ENCODE results near the gene SFI1. TPM values are rescaled to one million over a fixed set of nuclear protein-coding genes. Genes with fewer than 3 reads are reported as not detected.
"Not testable (repeated sequence)": the region's sequence is repeated elsewhere in the genome, so short reads cannot be mapped to it uniquely, and the experiment has no call there.

The SFI1 gene
- total and polyA plus RNA-seq, 5 donors from 2014 or later, result 18.6 to 300 (median 33.3) TPM

DNA sequence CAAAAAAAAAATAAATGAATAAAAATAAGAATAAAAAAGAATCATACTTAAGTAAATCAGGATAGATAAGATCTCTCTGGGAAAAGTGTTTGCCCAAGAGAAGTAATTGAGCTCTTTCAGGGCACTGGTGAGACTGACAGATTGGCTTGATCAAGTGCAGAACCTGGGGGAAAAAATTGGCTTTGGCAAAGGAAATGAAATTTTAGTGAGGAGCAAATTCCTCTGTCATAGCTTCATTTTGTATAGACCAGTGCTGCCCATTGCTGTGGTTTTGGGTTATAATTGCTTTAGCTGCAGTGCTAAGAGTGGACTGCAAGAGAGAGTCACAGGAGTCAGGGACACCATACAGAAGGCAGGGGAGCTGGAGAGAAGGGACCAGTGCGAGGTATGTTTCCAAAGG, 35.7 kb downstream of the SFI1 start:
- ATAC-seq (ENCODE audit: low read depth in 2 of 2), result no peak
- Histone ChIP-seq H3K27ac (ENCODE audit: insufficient read depth, low read length, poor library complexity, severe bottlenecking) (no peak overlapping the region), H3K27me3 (ENCODE audit: control insufficient read depth, insufficient read depth, low read length) (no peaks in the 10 kb centered on the region), H3K4me1 (ENCODE audit: control insufficient read depth, insufficient read depth, low read length, poor library complexity, severe bottlenecking) (peaks cover 11% of the 10 kb centered on the region), H3K9me3 (ENCODE audit: control insufficient read depth in 2 of 2, low read length in 2 of 2) (no peaks in the 10 kb centered on the region), H3K4me3 (ENCODE audit: low read depth, low read length) (no peak overlapping the region), H3K36me3 (ENCODE audit: control insufficient read depth, insufficient read depth, low read length) (peaks cover 45% of the 10 kb centered on the region)
- peaks cover 24% of the 10 kb centered on the region for H3K36me3 Mint-ChIP-seq
- H3K27ac Mint-ChIP-seq, result peak overlapping the region; percentile 60 to 80 (median 79)
- peaks cover 26 to 56% (median 42%) of the 10 kb centered on the region in 4 donors for H3K4me1 Mint-ChIP-seq
- H3K27me3 Mint-ChIP-seq, result no peaks in the 10 kb centered on the region
- DNase-seq, result no peak
- H3K4me3 Mint-ChIP-seq, result no peak overlapping the region
- no peaks in the 10 kb centered on the region for H3K9me3 Mint-ChIP-seq

DNA sequence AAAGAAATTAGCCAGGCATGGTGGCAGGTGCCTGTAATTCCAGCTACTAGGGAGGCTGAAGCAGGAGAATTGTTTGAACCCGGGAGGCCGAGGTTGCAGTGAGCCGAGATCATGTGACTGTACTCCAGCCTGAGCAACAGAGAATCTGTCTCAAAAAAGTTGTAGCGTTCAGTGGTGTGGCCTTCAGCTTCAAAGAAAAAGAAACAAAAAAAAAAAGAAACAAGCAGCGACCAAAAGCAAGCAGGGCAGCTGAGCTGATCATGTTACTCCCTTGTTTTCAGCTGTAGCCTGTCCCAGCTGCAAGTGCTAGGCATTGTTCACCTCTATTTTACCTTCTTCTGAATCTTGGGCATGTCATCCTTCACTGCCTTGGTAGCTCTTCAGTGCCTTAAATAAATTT, 37.0 kb downstream of the SFI1 start:
- H3K36me3 Mint-ChIP-seq, result peaks cover 28% of the 10 kb centered on the region
- H3K4me1 Mint-ChIP-seq, result peaks cover 28 to 65% (median 48%) of the 10 kb centered on the region in 4 donors
- H3K4me3 ChIP-seq (ENCODE audit: low read depth, low read length), result peak overlapping the region; percentile 6
- DNase-seq, result peak in 1 of 3 donors; percentile 62
- H3K9me3 Mint-ChIP-seq, result no peaks in the 10 kb centered on the region
- peak; percentile 37 to 40 for ATAC-seq (ENCODE audit: low read depth in 2 of 2)
- H3K27me3 Mint-ChIP-seq, result no peaks in the 10 kb centered on the region
- no peak overlapping the region for H3K27ac ChIP-seq (ENCODE audit: insufficient read depth, low read length, poor library complexity, severe bottlenecking)
- peaks cover 39% of the 10 kb centered on the region for H3K36me3 ChIP-seq (ENCODE audit: control insufficient read depth, insufficient read depth, low read length)
- no peaks in the 10 kb centered on the region for H3K27me3 ChIP-seq (ENCODE audit: control insufficient read depth, insufficient read depth, low read length)
- H3K4me1 ChIP-seq (ENCODE audit: control insufficient read depth, insufficient read depth, low read length, poor library complexity, severe bottlenecking), result peaks cover 15% of the 10 kb centered on the region
- no peaks in the 10 kb centered on the region for H3K9me3 ChIP-seq (ENCODE audit: control insufficient read depth in 2 of 2, low read length in 2 of 2)
- peak overlapping the region in 1 of 4 donors; percentile 14 for H3K4me3 Mint-ChIP-seq
- peak overlapping the region; percentile 79 to 87 (median 80) for H3K27ac Mint-ChIP-seq

GRCh38 chr22:31537019-31537535, 40.7 kb downstream of the SFI1 start:
- ATAC-seq (ENCODE audit: low read depth in 2 of 2) (peak; percentile 67 to 78), DNase-seq (peak in 2 of 3 donors; percentile 17 to 77)
- Histone ChIP-seq H3K4me1 (ENCODE audit: control insufficient read depth, insufficient read depth, low read length, poor library complexity, severe bottlenecking) (peaks cover 15% of the 10 kb centered on the region), H3K36me3 (ENCODE audit: control insufficient read depth, insufficient read depth, low read length) (peaks cover 28% of the 10 kb centered on the region), H3K9me3 (ENCODE audit: control insufficient read depth in 2 of 2, low read length in 2 of 2) (no peaks in the 10 kb centered on the region), H3K27ac (ENCODE audit: insufficient read depth, low read length, poor library complexity, severe bottlenecking) (peak overlapping the region; percentile 43), H3K27me3 (ENCODE audit: control insufficient read depth, insufficient read depth, low read length) (no peaks in the 10 kb centered on the region), H3K4me3 (ENCODE audit: low read depth, low read length) (peak overlapping the region; percentile 8)
- Mint-ChIP-seq H3K27ac (peak overlapping the region; percentile 88 to 95 (median 90)), H3K9me3 (no peaks in the 10 kb centered on the region), H3K4me3 (peak overlapping the region in 1 of 4 donors; percentile 46), H3K36me3 (peaks cover 31% of the 10 kb centered on the region), H3K27me3 (no peaks in the 10 kb centered on the region), H3K4me1 (peaks cover 29 to 54% (median 45%) of the 10 kb centered on the region in 4 donors)

DNA sequence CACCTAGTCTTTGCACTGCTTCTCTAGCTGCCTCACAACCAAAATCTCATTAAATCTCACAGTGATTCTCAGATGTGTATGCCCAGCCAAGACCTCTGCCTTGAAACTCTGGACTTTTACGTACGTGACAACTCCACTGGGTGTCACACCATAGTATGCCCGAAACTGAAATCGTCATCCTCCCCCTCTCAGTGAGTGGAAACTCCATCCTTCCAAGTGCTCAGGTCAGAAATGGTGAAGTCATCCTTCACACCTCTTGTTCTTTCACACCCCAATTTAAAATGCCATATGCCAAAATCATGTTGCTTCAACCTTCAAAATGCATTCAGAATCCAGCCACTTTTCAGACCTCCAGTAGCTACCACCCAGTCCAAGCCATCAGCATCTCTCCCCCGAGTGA, 42.5 kb downstream of the SFI1 start:
- ATAC-seq (ENCODE audit: low read depth in 2 of 2) (no peak), DNase-seq (peak in 1 of 3 donors; percentile 18)
- H3K4me3 Mint-ChIP-seq, result no peak overlapping the region
- peaks cover 0 to 2% (median 0%) of the 10 kb centered on the region in 7 donors for H3K9me3 Mint-ChIP-seq
- H3K36me3 Mint-ChIP-seq, result peaks cover 25% of the 10 kb centered on the region
- no peaks in the 10 kb centered on the region for H3K27me3 Mint-ChIP-seq
- peaks cover 15% of the 10 kb centered on the region for H3K4me1 ChIP-seq (ENCODE audit: control insufficient read depth, insufficient read depth, low read length, poor library complexity, severe bottlenecking)
- no peaks in the 10 kb centered on the region for H3K9me3 ChIP-seq (ENCODE audit: control insufficient read depth in 2 of 2, low read length in 2 of 2)
- no peak overlapping the region for H3K4me3 ChIP-seq (ENCODE audit: low read depth, low read length)
- peak overlapping the region; percentile 17 to 90 (median 47) for H3K27ac Mint-ChIP-seq
- H3K4me1 Mint-ChIP-seq, result peaks cover 24 to 37% (median 30%) of the 10 kb centered on the region in 4 donors
- H3K27me3 ChIP-seq (ENCODE audit: control insufficient read depth, insufficient read depth, low read length), result no peaks in the 10 kb centered on the region
- H3K36me3 ChIP-seq (ENCODE audit: control insufficient read depth, insufficient read depth, low read length), result peaks cover 19% of the 10 kb centered on the region
- no peak overlapping the region for H3K27ac ChIP-seq (ENCODE audit: insufficient read depth, low read length, poor library complexity, severe bottlenecking)

DNA sequence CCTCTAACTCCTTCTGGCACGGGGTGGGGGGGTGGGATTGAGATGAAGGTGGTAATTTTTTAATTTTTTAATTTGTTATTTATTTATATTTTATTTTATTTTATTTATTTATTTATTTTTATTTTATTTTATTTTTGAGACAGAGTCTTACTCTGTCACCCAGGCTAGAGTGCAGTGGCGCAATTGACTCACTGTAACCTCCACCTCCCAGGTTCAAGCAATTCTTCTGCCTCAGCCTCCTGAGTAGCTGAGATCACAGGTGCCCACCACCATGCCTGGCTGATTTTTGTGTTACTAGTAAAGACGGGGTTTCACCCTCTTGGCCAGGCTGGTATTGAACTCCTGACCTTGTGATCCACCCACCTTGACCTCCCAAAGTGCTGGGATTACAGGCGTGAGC, 43.8 kb downstream of the SFI1 start:
- H3K4me3 ChIP-seq (ENCODE audit: low read depth, low read length); H3K27me3 ChIP-seq (ENCODE audit: control insufficient read depth, insufficient read depth, low read length); H3K4me3 Mint-ChIP-seq; H3K27ac Mint-ChIP-seq; DNase-seq; H3K9me3 ChIP-seq (ENCODE audit: control insufficient read depth in 2 of 2, low read length in 2 of 2); H3K27ac ChIP-seq (ENCODE audit: insufficient read depth, low read length, poor library complexity, severe bottlenecking); ATAC-seq (ENCODE audit: low read depth in 2 of 2); H3K9me3 Mint-ChIP-seq; H3K27me3 Mint-ChIP-seq: not testable (repeated sequence)
- H3K36me3 ChIP-seq (ENCODE audit: control insufficient read depth, insufficient read depth, low read length), result peaks cover 19% of the 10 kb centered on the region
- Mint-ChIP-seq H3K36me3 (peaks cover 30% of the 10 kb centered on the region), H3K4me1 (peaks cover 20 to 34% (median 25%) of the 10 kb centered on the region in 4 donors)
- peaks cover 15% of the 10 kb centered on the region for H3K4me1 ChIP-seq (ENCODE audit: control insufficient read depth, insufficient read depth, low read length, poor library complexity, severe bottlenecking)

DNA sequence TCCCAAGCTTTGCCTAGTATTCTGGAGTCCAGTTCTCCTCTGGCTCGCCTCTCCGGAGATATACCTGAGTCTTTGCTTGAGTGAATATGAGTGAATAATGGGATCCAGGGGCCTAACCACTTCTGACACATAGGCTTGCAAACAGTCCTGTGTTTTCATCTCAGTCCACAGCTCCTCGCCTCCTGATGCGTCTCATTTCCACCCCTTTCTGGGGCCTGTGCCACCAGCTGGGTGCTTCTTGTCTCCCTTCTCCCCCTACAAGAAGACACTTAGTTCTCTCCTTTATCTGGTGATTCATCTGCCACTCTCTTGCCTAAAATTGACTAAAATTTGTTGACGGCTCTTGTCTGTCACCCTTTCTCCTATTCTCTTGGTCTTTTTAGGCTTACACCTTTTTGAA, 44.6 kb downstream of the SFI1 start:
- no peak for DNase-seq
- Histone ChIP-seq H3K4me1 (ENCODE audit: control insufficient read depth, insufficient read depth, low read length, poor library complexity, severe bottlenecking) (peaks cover 13% of the 10 kb centered on the region), H3K27ac (ENCODE audit: insufficient read depth, low read length, poor library complexity, severe bottlenecking) (no peak overlapping the region), H3K9me3 (ENCODE audit: control insufficient read depth in 2 of 2, low read length in 2 of 2) (no peaks in the 10 kb centered on the region), H3K27me3 (ENCODE audit: control insufficient read depth, insufficient read depth, low read length) (no peaks in the 10 kb centered on the region), H3K36me3 (ENCODE audit: control insufficient read depth, insufficient read depth, low read length) (peaks cover 22% of the 10 kb centered on the region), H3K4me3 (ENCODE audit: low read depth, low read length) (no peak overlapping the region)
- H3K4me3 Mint-ChIP-seq, result no peak overlapping the region
- ATAC-seq (ENCODE audit: low read depth in 2 of 2), result no peak
- no peaks in the 10 kb centered on the region for H3K27me3 Mint-ChIP-seq
- H3K9me3 Mint-ChIP-seq, result peaks cover 0 to 2% (median 0%) of the 10 kb centered on the region in 7 donors
- H3K27ac Mint-ChIP-seq, result peak overlapping the region in 1 of 3 donors; percentile 65
- H3K4me1 Mint-ChIP-seq, result peaks cover 20 to 30% (median 21%) of the 10 kb centered on the region in 4 donors
- peaks cover 30% of the 10 kb centered on the region for H3K36me3 Mint-ChIP-seq

GRCh38 chr22:31544481-31545480, 48.4 kb downstream of the SFI1 start:
- Mint-ChIP-seq H3K27me3 (no peaks in the 10 kb centered on the region), H3K27ac (peak overlapping the region in 1 of 3 donors; percentile 69), H3K9me3 (peaks cover 0 to 2% (median 0%) of the 10 kb centered on the region in 7 donors), H3K4me1 (peaks cover 0 to 4% (median 2%) of the 10 kb centered on the region in 4 donors), H3K36me3 (peaks cover 19% of the 10 kb centered on the region), H3K4me3 (no peak overlapping the region)
- Histone ChIP-seq H3K36me3 (ENCODE audit: control insufficient read depth, insufficient read depth, low read length) (peaks cover 39% of the 10 kb centered on the region), H3K27me3 (ENCODE audit: control insufficient read depth, insufficient read depth, low read length) (no peaks in the 10 kb centered on the region), H3K9me3 (ENCODE audit: control insufficient read depth in 2 of 2, low read length in 2 of 2) (no peaks in the 10 kb centered on the region), H3K27ac (ENCODE audit: insufficient read depth, low read length, poor library complexity, severe bottlenecking) (no peak overlapping the region), H3K4me1 (ENCODE audit: control insufficient read depth, insufficient read depth, low read length, poor library complexity, severe bottlenecking) (no peaks in the 10 kb centered on the region), H3K4me3 (ENCODE audit: low read depth, low read length) (no peak overlapping the region)
- ATAC-seq (ENCODE audit: low read depth in 2 of 2) (no peak), DNase-seq (no peak)

Measured in CD4-positive, CD25-positive, alpha-beta regulatory T cell (primary cell).